Ascending aorta (tissue), 2 donors: Measurements from ENCODE around the gene MYO1B. TPM values are rescaled to one million over a fixed set of nuclear protein-coding genes. Genes with fewer than 3 reads are reported as not detected.

Experiments
- DNase-seq, 2 donors: peaks; one replicate each; pipeline ENCODE4 v3.0.0-alpha.2; 2019; ENCODE audit warnings: low spot score in 2 of 2
- H3K27ac ChIP-seq, 2 donors: fragments of 200-600 bp; sonication (generic); one replicate each; pipeline ENCODE4 v1.5.1; 2016 to 2017; ENCODE audit warnings: mild to moderate bottlenecking in 1 of 2
- H3K27me3 ChIP-seq: fragments of 200-600 bp; sonication (generic); one replicate; pipeline ENCODE4 v1.5.1; 2017
- H3K36me3 ChIP-seq, 2 donors: fragments of 200-600 bp; sonication (generic); one replicate each; pipeline ENCODE4 v1.5.1; 2016
- H3K4me1 ChIP-seq, 2 donors: fragments of 200-600 bp; sonication (generic); one replicate each; pipeline ENCODE4 v1.5.1; 2016 to 2017; ENCODE audit warnings: mild to moderate bottlenecking in 1 of 2
- H3K4me3 ChIP-seq, 2 donors: fragments of 200-600 bp; sonication (generic); one replicate each; pipeline ENCODE4 v1.5.1; 2016 to 2017; ENCODE audit warnings: mild to moderate bottlenecking in 1 of 2
- H3K9me3 ChIP-seq, 2 donors: fragments of 200-600 bp; sonication (generic); one replicate each; pipeline ENCODE4 v1.5.1; 2016
- intact Hi-C: fragments of 100-400 bp; cut with DNase I; formaldehyde crosslinking; loops from one replicate; pipeline ENCODE4 v1.15.1; 2023
- total RNA-seq: library from RNA; depleted of rRNA; stranded (reverse); fragments of >200 nt; gene quantifications from one replicate; pipeline ENCODE4 v1.1.0, GENCODE V29; 2016
- TF ChIP-seq, protein P1 (sequence below), 3 experiments: fragments of 200-600 bp in 2 of 3; fragments of 450-650 bp in 1 of 3; sonication (generic) in 2 of 3; IDR thresholded peaks; one replicate each; pipeline ENCODE4 v1.5.1; 2016 to 2019; ENCODE audit warnings: antibody characterized with exemption in 3 of 3, mild to moderate bottlenecking in 1 of 3, moderate library complexity in 1 of 3

MYO1B gene
- total RNA-seq, 1 donor from 2014 or later = 27.4 TPM

DNA sequence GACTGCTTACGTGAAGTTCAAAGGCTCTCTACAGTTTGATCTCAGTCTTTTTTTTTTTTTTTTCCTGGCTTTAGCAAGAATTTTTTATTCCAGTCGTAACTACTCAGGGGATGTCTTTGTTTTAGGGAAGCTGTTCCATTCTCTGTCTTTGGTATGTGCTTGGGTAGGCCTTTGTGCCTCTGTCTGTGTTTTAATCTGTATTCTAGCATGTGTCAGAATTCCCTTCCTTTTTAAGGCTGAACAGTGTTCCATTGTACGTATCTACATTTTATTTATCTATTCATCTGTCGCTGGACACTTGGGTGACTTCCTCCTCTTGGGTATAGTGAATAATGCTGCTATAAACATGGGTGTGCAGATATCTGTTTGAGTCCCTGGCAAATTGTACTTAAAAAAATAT, 42.6 kb downstream of the MYO1B start:
- intact Hi-C loops = no loop called here
- no peak overlapping the region for H3K4me3 ChIP-seq
- no peaks in the 10 kb centered on the region for H3K36me3 ChIP-seq
- no peaks in the 10 kb centered on the region for H3K9me3 ChIP-seq
- H3K27ac ChIP-seq = no peak overlapping the region
- no peak for DNase-seq
- peaks cover 0 to 10% of the 10 kb centered on the region in 2 donors for H3K4me1 ChIP-seq
- H3K27me3 ChIP-seq = no peaks in the 10 kb centered on the region
- TF ChIP-seq, protein P1, sequence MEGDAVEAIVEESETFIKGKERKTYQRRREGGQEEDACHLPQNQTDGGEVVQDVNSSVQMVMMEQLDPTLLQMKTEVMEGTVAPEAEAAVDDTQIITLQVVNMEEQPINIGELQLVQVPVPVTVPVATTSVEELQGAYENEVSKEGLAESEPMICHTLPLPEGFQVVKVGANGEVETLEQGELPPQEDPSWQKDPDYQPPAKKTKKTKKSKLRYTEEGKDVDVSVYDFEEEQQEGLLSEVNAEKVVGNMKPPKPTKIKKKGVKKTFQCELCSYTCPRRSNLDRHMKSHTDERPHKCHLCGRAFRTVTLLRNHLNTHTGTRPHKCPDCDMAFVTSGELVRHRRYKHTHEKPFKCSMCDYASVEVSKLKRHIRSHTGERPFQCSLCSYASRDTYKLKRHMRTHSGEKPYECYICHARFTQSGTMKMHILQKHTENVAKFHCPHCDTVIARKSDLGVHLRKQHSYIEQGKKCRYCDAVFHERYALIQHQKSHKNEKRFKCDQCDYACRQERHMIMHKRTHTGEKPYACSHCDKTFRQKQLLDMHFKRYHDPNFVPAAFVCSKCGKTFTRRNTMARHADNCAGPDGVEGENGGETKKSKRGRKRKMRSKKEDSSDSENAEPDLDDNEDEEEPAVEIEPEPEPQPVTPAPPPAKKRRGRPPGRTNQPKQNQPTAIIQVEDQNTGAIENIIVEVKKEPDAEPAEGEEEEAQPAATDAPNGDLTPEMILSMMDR (IDR thresholded peaks at IDR 0.05) = no peak

DNA sequence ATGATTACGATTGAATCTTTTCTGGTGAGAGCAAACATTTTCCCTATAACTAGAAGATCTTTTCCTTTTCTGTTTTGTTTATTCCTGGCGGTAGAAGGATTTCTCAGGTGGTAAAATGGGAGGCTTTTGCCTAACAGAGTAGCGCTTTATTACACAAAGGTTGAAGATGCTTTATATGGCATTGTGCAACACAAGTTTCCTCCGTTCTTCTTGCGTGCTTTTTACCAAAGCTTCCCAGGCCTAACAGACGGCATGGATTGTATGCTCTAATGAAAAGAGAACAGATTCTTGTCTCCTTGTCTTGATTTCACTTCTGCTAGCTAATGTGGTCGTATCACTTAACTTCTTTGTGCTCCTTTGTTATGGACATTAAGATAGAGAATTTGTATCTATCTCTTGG, 43.8 kb downstream of the MYO1B start:
- H3K36me3 ChIP-seq = no peaks in the 10 kb centered on the region
- TF ChIP-seq, protein P1 (IDR thresholded peaks at IDR 0.05) = no peak
- DNase-seq = no peak
- no peak overlapping the region for H3K4me3 ChIP-seq
- H3K27ac ChIP-seq = no peak overlapping the region
- H3K4me1 ChIP-seq = peaks cover 0 to 10% of the 10 kb centered on the region in 2 donors
- H3K9me3 ChIP-seq = no peaks in the 10 kb centered on the region
- H3K27me3 ChIP-seq = no peaks in the 10 kb centered on the region
- intact Hi-C loops = no loop called here

DNA sequence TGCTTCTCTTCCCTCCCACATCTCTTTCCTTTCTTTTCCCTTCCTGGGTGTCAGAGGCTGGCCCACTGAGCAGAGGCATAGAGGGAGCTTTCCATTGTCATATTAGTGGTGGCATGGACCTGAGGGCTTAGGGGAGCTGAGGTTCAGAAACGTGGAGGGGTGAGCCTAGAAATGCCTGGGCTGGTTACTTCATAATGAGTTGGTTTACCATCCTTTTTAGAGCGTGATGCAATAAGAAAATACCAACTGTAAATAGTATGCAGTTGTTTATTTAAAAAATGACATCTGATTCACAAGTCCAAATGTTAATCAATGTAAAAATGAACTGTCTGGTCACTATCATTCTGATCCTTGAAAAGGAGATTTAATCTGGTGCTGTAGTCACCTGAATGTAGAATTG, 46.3 kb downstream of the MYO1B start:
- DNase-seq = no peak
- no peak overlapping the region for H3K27ac ChIP-seq
- TF ChIP-seq, protein P1 (IDR thresholded peaks at IDR 0.05) = no peak
- intact Hi-C loops = no loop called here
- no peaks in the 10 kb centered on the region for H3K9me3 ChIP-seq
- no peaks in the 10 kb centered on the region for H3K36me3 ChIP-seq
- no peak overlapping the region for H3K4me3 ChIP-seq
- no peaks in the 10 kb centered on the region for H3K27me3 ChIP-seq
- peaks cover 0 to 17% of the 10 kb centered on the region in 2 donors for H3K4me1 ChIP-seq

DNA sequence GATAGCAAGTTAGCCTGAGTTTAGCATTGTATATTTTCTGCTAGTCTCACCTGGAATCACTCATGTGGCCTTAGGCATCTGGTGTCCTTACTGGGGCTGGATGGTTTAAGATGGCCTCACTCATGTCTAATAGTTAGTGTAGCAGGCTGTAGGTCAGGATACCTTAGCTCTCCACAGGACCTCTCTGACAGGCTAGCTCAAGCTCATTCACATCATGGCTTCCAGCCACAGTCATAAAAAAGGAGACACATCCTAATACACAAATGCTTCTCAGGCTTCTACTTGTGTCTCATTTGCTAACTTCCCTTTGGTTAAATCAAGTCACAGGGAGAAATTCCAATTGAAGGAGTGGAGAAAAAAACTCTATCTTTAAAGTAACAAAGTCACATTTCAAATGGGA, 47.7 kb downstream of the MYO1B start:
- intact Hi-C loops = no loop called here
- Histone ChIP-seq H3K27me3 (no peaks in the 10 kb centered on the region), H3K9me3 (no peaks in the 10 kb centered on the region), H3K36me3 (no peaks in the 10 kb centered on the region), H3K4me1 (peaks cover 0 to 29% of the 10 kb centered on the region in 2 donors), H3K27ac (no peak overlapping the region), H3K4me3 (no peak overlapping the region)
- TF ChIP-seq, protein P1 (IDR thresholded peaks at IDR 0.05) = no peak
- DNase-seq = no peak

DNA sequence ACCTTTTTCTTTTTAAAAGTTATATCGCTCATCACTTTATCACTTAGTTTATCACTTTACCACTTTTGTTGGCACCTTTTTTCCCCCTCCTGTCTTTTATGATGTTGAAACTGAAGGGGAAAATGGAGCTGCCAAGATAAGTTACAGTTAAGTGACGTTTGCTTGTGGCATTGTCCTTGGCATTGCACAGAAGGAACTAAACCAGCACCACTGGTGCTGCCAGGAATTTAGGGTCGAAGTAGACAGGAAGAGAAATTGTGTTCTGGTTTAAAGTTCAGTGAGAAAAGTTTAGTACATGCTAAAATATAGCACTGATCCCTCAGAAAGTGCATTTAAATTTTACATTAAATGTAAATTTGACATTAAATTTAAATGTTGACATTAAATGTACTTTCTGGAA, 49.9 kb downstream of the MYO1B start:
- TF ChIP-seq, protein P1 (IDR thresholded peaks at IDR 0.05) = no peak
- H3K27me3 ChIP-seq = no peaks in the 10 kb centered on the region
- intact Hi-C loops = loop anchor here (5.0 kb wide), 1 partner anchor 48 kb away; the partner anchor contains the start of gene MYO1B
- no peaks in the 10 kb centered on the region for H3K9me3 ChIP-seq
- peak overlapping the region in 1 of 2 donors; percentile 57 for H3K27ac ChIP-seq
- H3K4me1 ChIP-seq = peaks cover 3 to 33% of the 10 kb centered on the region in 2 donors
- H3K36me3 ChIP-seq = no peaks in the 10 kb centered on the region
- no peak overlapping the region for H3K4me3 ChIP-seq
- DNase-seq = no peak
